Epithelial cell of proximal tubule (primary cell): ENCODE data around the gene EIF3I. TPM values are rescaled to one million over a fixed set of nuclear protein-coding genes. Genes with fewer than 3 reads are reported as not detected.
"Not testable (repeated sequence)": the region's sequence is repeated elsewhere in the genome, so short reads cannot be mapped to it uniquely, and the experiment has no call there.

ENCODE experiments used
- DNase-seq: peaks from one replicate; pipeline ENCODE4 v3.0.0-alpha.2; 2011; ENCODE audit warnings: low read depth
- H3K4me3 ChIP-seq: 2 replicates; pipeline ENCODE4 v1.5.1; 2011; ENCODE audit warnings: low read depth, mild to moderate bottlenecking, low read length
- CTCF ChIP-seq: conservative IDR thresholded peaks from 2 replicates; pipeline ENCODE4 v1.5.1; 2012; ENCODE audit warnings: low read depth, mild to moderate bottlenecking, low read length
- total RNA-seq: library from RNA; depleted of rRNA; stranded (reverse); fragments of >200 nt; gene quantifications from 2 replicates; pipeline ENCODE4 v1.2.3, GENCODE V29; 2015

EIF3I gene
- total RNA-seq, 1 donor from 2014 or later = 338 TPM

GRCh38 chr1:32255072-32256071 lies 33.2 kb downstream of the EIF3I start:
- DNase-seq = no peak
- no peak for TF ChIP-seq CTCF

DNA sequence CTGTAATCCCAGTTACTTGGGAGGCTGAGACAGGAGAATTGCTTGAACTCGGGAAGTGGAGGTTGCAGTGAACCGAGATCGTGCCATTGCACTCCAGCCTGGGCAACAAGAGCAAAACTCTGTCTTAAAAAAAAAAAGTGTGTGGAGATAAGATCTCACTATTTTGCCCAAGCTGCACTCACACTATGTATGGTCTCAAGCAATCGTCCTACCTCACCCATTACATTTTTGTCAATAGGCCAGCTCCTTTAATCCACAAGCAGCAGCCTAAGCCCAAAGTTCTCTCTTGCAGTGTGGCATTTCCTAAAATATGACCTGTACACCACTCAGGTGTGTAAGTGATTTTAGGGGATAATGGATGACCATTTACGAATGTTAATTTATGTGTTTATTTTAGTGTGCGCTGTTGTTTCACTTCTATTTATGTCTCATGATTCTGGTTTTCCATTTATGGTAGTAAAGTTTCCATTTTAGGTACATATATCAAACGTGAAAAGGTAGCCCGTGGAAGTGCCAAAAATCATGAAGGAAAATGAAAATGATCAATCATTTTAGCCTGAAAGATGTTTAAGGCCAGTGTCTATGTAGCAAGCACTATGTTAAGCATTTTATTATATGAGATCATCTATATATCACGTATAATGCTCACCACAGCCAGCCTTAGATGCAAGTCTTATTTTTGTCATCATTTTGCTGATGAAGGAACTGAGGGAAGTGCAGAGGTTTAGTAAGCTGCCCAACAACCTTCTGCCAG lies 34.4 kb downstream of the EIF3I start:
- DNase-seq = no peak
- no peak for TF ChIP-seq CTCF
- no peak overlapping the region for H3K4me3 ChIP-seq

More at GRCh38 chr1:32255072-32256071, 33.2 kb downstream of the EIF3I start:
- H3K4me3 ChIP-seq = no peak overlapping the region

- H3K4me3 ChIP-seq = no peak overlapping the region
- no peak for DNase-seq
- TF ChIP-seq CTCF = no peak
Measured at GRCh38 chr1:32257227-32257508, 35.0 kb downstream of the EIF3I start.

DNA sequence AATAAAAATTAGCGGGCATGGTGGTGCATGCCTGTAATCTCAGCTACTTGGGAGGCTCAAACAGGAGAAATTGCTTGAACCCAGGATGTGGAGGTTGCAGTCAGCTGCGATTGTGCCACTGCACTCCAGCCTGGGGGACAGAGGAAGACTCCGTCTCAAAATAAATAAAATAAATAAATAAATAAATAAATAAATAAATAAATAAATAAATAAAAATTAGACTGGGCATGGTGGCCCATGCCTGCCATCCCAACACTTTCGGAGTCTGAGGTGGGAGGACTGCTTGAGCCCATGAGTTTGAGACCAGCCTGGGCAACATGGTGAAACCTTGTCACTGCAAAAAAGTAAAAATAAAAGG lies 41.0 kb downstream of the EIF3I start:
- DNase-seq = not testable (repeated sequence)

DNA sequence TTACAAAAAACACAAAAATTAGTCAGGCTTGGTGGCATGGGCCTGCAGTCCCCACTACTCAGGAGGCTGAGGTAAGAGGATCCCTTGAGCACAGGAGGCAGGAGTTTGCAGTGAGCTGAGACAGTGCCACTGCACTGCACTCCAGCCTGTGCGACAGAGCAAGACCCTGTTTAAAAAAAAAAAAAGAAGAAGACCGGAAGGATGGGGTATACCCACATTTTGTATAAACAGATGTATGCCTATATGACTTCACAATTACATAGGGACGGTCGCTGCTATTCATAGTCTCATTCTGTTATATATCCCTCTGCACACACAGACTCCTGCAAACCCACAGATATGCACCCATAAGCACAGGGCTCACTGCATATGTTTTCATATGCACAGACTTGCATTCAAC lies 41.5 kb downstream of the EIF3I start:
- DNase-seq = no peak
- TF ChIP-seq CTCF = no peak

More for the DNA sequence above, 41.0 kb downstream of the EIF3I start:
- H3K4me3 ChIP-seq = not testable (repeated sequence)

DNA sequence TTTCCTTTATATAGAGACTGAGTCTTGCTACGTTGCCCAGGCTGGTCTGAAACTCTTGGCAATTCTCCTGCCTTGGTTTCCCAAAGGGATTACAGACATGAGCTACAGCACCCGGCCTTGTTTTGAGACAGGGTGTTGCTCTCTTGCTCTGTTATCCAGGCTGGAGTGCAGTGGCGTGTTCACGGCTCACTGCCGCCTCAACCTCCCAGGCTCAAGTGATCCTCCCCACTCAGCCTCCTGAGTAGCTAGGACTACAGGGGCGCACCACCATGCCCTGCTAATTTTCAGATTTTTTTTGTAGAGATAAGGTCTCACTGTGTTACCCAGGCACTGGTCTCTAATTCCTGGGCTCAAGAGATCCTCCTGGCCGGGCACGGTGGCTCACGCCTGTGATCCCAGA lies 43.6 kb downstream of the EIF3I start:
- TF ChIP-seq CTCF = no peak
- no peak for DNase-seq
- H3K4me3 ChIP-seq = no peak overlapping the region

More for the DNA sequence above, 41.5 kb downstream of the EIF3I start:
- no peak overlapping the region for H3K4me3 ChIP-seq

DNA sequence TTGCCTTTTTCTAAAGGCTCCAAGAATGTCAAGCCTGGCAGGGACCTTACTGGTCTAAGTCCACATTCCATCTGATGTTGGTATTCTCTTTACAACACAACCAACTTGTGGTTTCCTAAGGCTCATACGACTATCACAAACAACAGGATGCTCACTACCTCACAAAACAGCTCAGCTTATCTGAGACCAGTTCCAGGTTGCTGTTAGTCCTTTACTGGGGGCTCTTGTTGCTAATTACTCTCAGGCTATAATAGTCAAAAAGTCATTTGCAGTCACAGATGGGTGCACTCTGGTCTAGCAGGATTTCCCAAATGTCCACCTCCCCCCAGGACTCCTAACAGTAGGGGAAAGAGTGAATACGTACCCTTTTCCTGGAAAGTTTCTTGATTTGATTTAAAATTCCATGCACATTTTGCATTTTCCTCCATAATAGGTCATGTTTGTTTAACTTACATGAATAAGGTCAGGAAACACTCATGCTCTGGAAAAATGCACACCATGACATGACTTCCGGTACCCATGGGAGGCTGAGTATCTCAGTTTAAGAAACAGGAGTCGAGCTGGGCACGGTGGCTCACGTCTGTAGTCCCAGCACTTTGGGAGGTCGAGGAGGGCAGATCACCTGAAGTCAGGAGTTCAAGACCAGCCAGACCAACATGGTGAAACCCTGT lies 44.8 kb downstream of the EIF3I start:
- DNase-seq = no peak
- no peak overlapping the region for H3K4me3 ChIP-seq
- TF ChIP-seq CTCF = no peak
